ENCODE results near the gene PDLIM4.

Gene PDLIM4

GRCh38 chr5:132305420-132305819 lies 47.9 kb downstream of the PDLIM4 start:
- DNase-seq (ENCODE audit: low read depth, low spot score) = no peak

- no peak for DNase-seq (ENCODE audit: low read depth, low spot score)
Observed at GRCh38 chr5:132308701-132309100, 51.2 kb downstream of the PDLIM4 start.

- DNase-seq (ENCODE audit: low read depth, low spot score) = no peak
Observed at GRCh38 chr5:132309679-132310078, 52.2 kb downstream of the PDLIM4 start.

- no peak for DNase-seq (ENCODE audit: low read depth, low spot score)
Observed at GRCh38 chr5:132310141-132310834, 52.8 kb downstream of the PDLIM4 start.

- DNase-seq (ENCODE audit: low read depth, low spot score) = no peak
Observed at GRCh38 chr5:132313366-132313765, 55.9 kb downstream of the PDLIM4 start.

GRCh38 chr5:132313961-132314432 lies 56.5 kb downstream of the PDLIM4 start:
- DNase-seq (ENCODE audit: low read depth, low spot score) = no peak

- no peak for DNase-seq (ENCODE audit: low read depth, low spot score)
Observed at GRCh38 chr5:132315529-132316067, 58.1 kb downstream of the PDLIM4 start.

GRCh38 chr5:132319975-132320374 lies 62.5 kb downstream of the PDLIM4 start:
- no peak for DNase-seq (ENCODE audit: low read depth, low spot score)

GRCh38 chr5:132321109-132321721 lies 63.7 kb downstream of the PDLIM4 start:
- DNase-seq (ENCODE audit: low read depth, low spot score) = no peak

- DNase-seq (ENCODE audit: low read depth, low spot score) = peak; percentile 21
Observed at GRCh38 chr5:132322266-132322665, 64.8 kb downstream of the PDLIM4 start.
